ENCODE measurements around the gene MAPKBP1.
"Not testable (repeated sequence)": the region's sequence is repeated elsewhere in the genome, so short reads cannot be mapped to it uniquely, and the experiment has no call there.

The MAPKBP1 gene

DNA sequence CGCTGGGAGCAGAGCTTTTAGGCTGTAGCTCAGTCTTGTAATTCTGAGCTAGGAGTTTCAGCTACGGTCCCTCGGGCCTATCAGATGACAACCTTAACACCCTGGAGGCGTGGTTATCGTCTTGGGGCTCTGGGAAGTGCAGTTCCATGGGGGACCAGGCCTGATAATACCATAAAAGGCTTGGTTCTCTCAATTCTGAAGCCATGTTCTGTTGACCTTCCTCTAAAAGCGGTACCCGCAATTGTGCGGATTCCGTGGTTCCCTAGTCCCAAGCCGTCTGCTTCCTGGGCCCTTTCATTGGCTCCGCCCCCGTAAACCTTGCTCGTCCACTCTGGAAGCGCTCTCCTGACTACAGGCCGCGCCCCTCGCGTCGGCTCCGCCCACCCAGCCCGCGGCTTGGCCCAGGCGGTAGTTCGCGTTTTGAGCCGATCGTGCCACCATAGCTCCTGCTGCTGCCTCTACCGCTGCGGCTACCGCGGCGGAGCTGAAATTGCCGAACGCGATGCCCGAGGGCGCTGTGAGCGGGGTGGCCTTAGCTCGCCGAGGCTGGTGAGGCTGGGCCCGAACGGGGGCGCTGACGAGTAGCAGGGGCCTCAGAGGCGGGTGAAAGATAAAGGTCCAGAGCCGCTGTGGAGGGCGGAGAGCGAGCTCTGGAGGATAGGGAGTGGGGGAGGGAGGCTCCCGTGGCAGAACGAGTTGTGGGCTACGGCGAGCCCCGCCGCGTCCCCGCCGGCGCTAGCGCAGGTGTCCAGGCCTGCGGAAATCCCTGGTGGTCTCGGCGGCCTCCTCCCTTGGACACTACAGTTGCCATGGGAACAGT lies at the start of gene MAPKBP1:
TSS of gene MAPKBP1 (plus strand) at position 423 of the 820 bp plus-strand sequence. CDS start 792 bp downstream, outside the sequence.
- no peaks in the 10 kb centered on the region for H3K27me3 ChIP-seq
- peak within 1 kb of the TSS; percentile 90 to 92 for H3K4me3 ChIP-seq (ENCODE audit: low read depth in 1 of 2, low read length in 1 of 2)
- H3K36me3 ChIP-seq = no peaks in the 10 kb centered on the region
- no peaks in the 10 kb centered on the region for H3K9me3 ChIP-seq
- TF ChIP-seq CTCF (IDR thresholded peaks at IDR 0.05) = peak; percentile 71
- peaks cover 26 to 31% of the 10 kb centered on the region in 2 experiments for H3K4me1 ChIP-seq (ENCODE audit: control insufficient read depth in 1 of 2, insufficient read depth in 1 of 2, low read depth in 1 of 2, low read length in 1 of 2)
- peak within 1 kb of the TSS; percentile 89 for H3K27ac ChIP-seq

- Histone ChIP-seq H3K4me3 (ENCODE audit: low read depth in 1 of 2, low read length in 1 of 2) (no peak overlapping the region), H3K4me1 (ENCODE audit: control insufficient read depth in 1 of 2, insufficient read depth in 1 of 2, low read depth in 1 of 2, low read length in 1 of 2) (peaks cover 6 to 12% of the 10 kb centered on the region in 2 experiments), H3K9me3 (no peaks in the 10 kb centered on the region), H3K27ac (no peak overlapping the region), H3K27me3 (no peaks in the 10 kb centered on the region), H3K36me3 (no peaks in the 10 kb centered on the region)
- no peak for TF ChIP-seq CTCF (IDR thresholded peaks at IDR 0.05)
Measured at GRCh38 chr15:41727143-41727542, 47.1 kb upstream of the MAPKBP1 start.

- not testable (repeated sequence) for H3K9me3 ChIP-seq; H3K36me3 ChIP-seq; H3K27me3 ChIP-seq; H3K27ac ChIP-seq; H3K4me3 ChIP-seq (ENCODE audit: low read depth in 1 of 2, low read length in 1 of 2)
- peaks cover 6 to 12% of the 10 kb centered on the region in 2 experiments for H3K4me1 ChIP-seq (ENCODE audit: control insufficient read depth in 1 of 2, insufficient read depth in 1 of 2, low read depth in 1 of 2, low read length in 1 of 2)
Measured at GRCh38 chr15:41728061-41728460, 46.2 kb upstream of the MAPKBP1 start.

- H3K27me3 ChIP-seq = no peaks in the 10 kb centered on the region
- H3K27ac ChIP-seq = peak overlapping the region; percentile 15
- TF ChIP-seq CTCF (IDR thresholded peaks at IDR 0.05) = no peak
Measured at GRCh38 chr15:41730543-41730942, 43.7 kb upstream of the MAPKBP1 start.

DNA sequence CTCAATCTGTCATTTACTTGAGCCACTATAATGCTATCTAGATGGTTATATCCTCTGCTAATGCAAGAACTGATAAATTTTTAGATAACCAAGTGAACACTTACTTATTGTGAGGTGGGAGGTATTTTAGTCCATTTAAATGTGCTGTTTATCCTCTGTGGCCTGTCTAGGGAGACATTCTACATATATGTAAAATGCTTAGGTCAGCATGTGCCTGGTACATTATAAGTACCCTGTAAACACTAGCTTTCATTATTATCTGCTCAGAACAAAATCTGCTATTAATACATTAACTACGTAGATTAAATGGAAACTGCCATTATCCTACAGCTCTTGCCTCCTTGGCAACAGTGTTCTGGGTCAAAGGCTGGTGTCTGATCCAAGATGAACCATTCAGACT lies 41.8 kb upstream of the MAPKBP1 start:
- Histone ChIP-seq H3K4me1 (ENCODE audit: control insufficient read depth in 1 of 2, insufficient read depth in 1 of 2, low read depth in 1 of 2, low read length in 1 of 2) (peaks cover 6 to 12% of the 10 kb centered on the region in 2 experiments), H3K27ac (no peak overlapping the region), H3K4me3 (ENCODE audit: low read depth in 1 of 2, low read length in 1 of 2) (no peak overlapping the region), H3K27me3 (no peaks in the 10 kb centered on the region), H3K36me3 (peaks cover 33% of the 10 kb centered on the region), H3K9me3 (no peaks in the 10 kb centered on the region)
- no peak for TF ChIP-seq CTCF (IDR thresholded peaks at IDR 0.05)

More at GRCh38 chr15:41730543-41730942, 43.7 kb upstream of the MAPKBP1 start:
- Histone ChIP-seq H3K4me1 (ENCODE audit: control insufficient read depth in 1 of 2, insufficient read depth in 1 of 2, low read depth in 1 of 2, low read length in 1 of 2) (peaks cover 6 to 12% of the 10 kb centered on the region in 2 experiments), H3K36me3 (peaks cover 13% of the 10 kb centered on the region), H3K4me3 (ENCODE audit: low read depth in 1 of 2, low read length in 1 of 2) (peak overlapping the region in 1 of 2 experiments; percentile 1), H3K9me3 (no peaks in the 10 kb centered on the region)

- Histone ChIP-seq H3K36me3 (peaks cover 35% of the 10 kb centered on the region), H3K27ac (no peak overlapping the region), H3K4me1 (ENCODE audit: control insufficient read depth in 1 of 2, insufficient read depth in 1 of 2, low read depth in 1 of 2, low read length in 1 of 2) (peaks cover 6 to 12% of the 10 kb centered on the region in 2 experiments), H3K27me3 (no peaks in the 10 kb centered on the region), H3K9me3 (no peaks in the 10 kb centered on the region), H3K4me3 (ENCODE audit: low read depth in 1 of 2, low read length in 1 of 2) (no peak overlapping the region)
- no peak for TF ChIP-seq CTCF (IDR thresholded peaks at IDR 0.05)
Measured at GRCh38 chr15:41734079-41734478, 40.2 kb upstream of the MAPKBP1 start.

Data from neutrophil (primary cell).